PC-9 (cell line): ENCODE data around the gene DIDO1. TPM values are rescaled to one million over a fixed set of nuclear protein-coding genes. Genes with fewer than 3 reads are reported as not detected.
A peak's percentile ranks its signal among the peaks of the same experiment; 100 is the strongest.

Experiments used
- BruUV-seq: library from RNA; stranded (reverse); fragments of 400-500 nt; replicated peaks from 2 replicates; lab custom pipeline; 2021; lab: Mats Ljungman, UMichigan
- CTCF ChIA-PET: fragments of 300-600 bp; sonication (Branson Sonifier 250); formaldehyde crosslinking; loops from one replicate; lab custom pipeline; 2022; ENCODE audit warnings: antibody characterized with exemption; lab: Charles Lee
- POLR2A ChIA-PET: fragments of 300-600 bp; sonication (Branson Sonifier 250); formaldehyde crosslinking; loops from one replicate; lab custom pipeline; 2022; ENCODE audit warnings: antibody characterized with exemption; ENCODE audit not compliant: unreplicated experiment; lab: Charles Lee
- DNase-seq, 2 experiments: peaks; one replicate each; pipeline versions ENCODE4 v3.0.0 to v3.0.0-alpha.2; 2015 to 2022; ENCODE audit warnings: mixed read lengths in 1 of 2
- H2AFZ ChIP-seq: fragments of 200-600 bp; sonication (generic); 2 replicates; pipeline ENCODE4 v1.8.1; 2017; ENCODE audit warnings: antibody characterized with exemption
- H3F3A ChIP-seq: fragments of 200-600 bp; sonication (generic); 2 replicates; pipeline ENCODE4 v1.8.1; 2017; ENCODE audit warnings: antibody characterized with exemption, mild to moderate bottlenecking, low read depth; ENCODE audit not compliant: insufficient read depth
- H3K27ac ChIP-seq: fragments of 200-600 bp; sonication (generic); 2 replicates; pipeline ENCODE4 v1.6.1; 2016; ENCODE audit warnings: mixed run types
- H3K27me3 ChIP-seq: fragments of 200-600 bp; sonication (generic); 2 replicates; pipeline ENCODE4 v1.6.1; 2016; ENCODE audit warnings: low read depth, mixed run types; ENCODE audit not compliant: insufficient read depth
- H3K36me3 ChIP-seq: fragments of 200-600 bp; sonication (generic); 2 replicates; pipeline ENCODE4 v1.6.1; 2016; ENCODE audit warnings: low read depth, mixed run types
- H3K4me1 ChIP-seq: fragments of 200-600 bp; sonication (generic); replicated peaks from 2 replicates; pipeline ENCODE4 v1.6.1; 2016; ENCODE audit warnings: mixed run types; ENCODE audit not compliant: insufficient read depth
- H3K4me2 ChIP-seq: fragments of 200-600 bp; sonication (generic); 2 replicates; pipeline ENCODE4 v1.6.1; 2017; ENCODE audit warnings: mixed run types
- H3K4me3 ChIP-seq: fragments of 200-600 bp; sonication (generic); 2 replicates; pipeline ENCODE4 v1.6.1; 2016; ENCODE audit warnings: mixed run types
- H3K79me2 ChIP-seq: fragments of 200-600 bp; sonication (generic); 2 replicates; pipeline ENCODE4 v1.6.1; 2017; ENCODE audit warnings: low read depth, mixed run types
- H3K9me2 ChIP-seq: fragments of 200-600 bp; sonication (generic); 2 replicates; pipeline ENCODE4 v1.8.1; 2017; ENCODE audit warnings: mild to moderate bottlenecking; ENCODE audit not compliant: insufficient read depth
- H3K9me3 ChIP-seq: fragments of 200-600 bp; sonication (generic); 2 replicates; pipeline ENCODE4 v1.8.1; 2016; ENCODE audit warnings: low read depth; ENCODE audit not compliant: insufficient read depth
- H4K20me1 ChIP-seq: fragments of 200-600 bp; sonication (generic); 2 replicates; pipeline ENCODE4 v1.8.1; 2017; ENCODE audit not compliant: insufficient read depth
- CTCF ChIP-seq: fragments of 200-600 bp; sonication (generic); conservative IDR thresholded peaks from 2 replicates; pipeline ENCODE4 v1.6.1; 2017; ENCODE audit warnings: mixed run types, antibody characterized with exemption, mild to moderate bottlenecking, moderate library complexity
- EZH2 ChIP-seq: fragments of 200-600 bp; sonication (generic); IDR thresholded peaks from 2 replicates; pipeline ENCODE4 v1.8.0; 2017; ENCODE audit warnings: antibody characterized with exemption, low read depth
- intact Hi-C: fragments of 100-400 bp; cut with micrococcal nuclease; formaldehyde crosslinking; loops from one replicate; pipeline ENCODE4 v1.10.0; 2022; ENCODE audit not compliant: unreplicated experiment
- total RNA-seq: library from RNA; stranded (reverse); gene quantifications from 2 replicates; pipeline ENCODE4 v1.2.3, GENCODE V29; 2021

The DIDO1 gene
- total RNA-seq, 1 experiment from 2014 or later: 61.4 TPM

DNA sequence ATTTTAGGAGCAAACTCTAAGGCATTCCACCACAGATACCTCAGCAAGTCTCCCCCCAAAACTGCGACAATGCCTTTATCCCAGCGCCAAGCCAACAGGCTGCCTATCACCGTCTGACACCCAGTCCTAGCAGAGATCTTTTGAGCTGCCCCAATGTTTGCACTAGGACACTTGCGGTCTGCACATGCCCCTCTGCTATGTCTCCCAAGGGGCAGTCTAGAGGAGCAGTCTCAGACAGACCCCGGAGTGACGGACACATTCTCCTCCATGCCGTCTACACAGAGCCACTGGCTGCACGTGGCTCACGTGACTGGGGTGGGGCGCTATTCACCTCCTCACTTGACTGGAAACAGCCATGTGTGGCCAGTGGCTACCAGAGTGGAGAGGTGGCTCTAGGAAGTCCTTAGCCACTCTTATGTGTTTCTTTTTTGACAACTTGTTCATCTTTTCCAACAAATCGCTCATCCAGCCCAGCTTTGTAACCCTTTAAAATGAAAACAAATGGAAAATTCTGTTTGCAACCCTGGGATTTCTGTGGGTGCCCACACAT lies 16.0 kb downstream of the DIDO1 start:
- Histone ChIP-seq H3K4me1 (no peaks in the 10 kb centered on the region), H3K36me3 (peaks cover 44% of the 10 kb centered on the region), H3K9me2 (no peaks in the 10 kb centered on the region), H3K79me2 (peaks cover 49% of the 10 kb centered on the region), H2AFZ (no peak overlapping the region), H3K27ac (no peak overlapping the region), H3F3A (peaks cover 12% of the 10 kb centered on the region; the same call in 1 of the 2 replicates), H3K4me2 (no peak overlapping the region), H3K9me3 (no peaks in the 10 kb centered on the region), H4K20me1 (peaks cover 86% of the 10 kb centered on the region), H3K4me3 (no peak overlapping the region), H3K27me3 (no peaks in the 10 kb centered on the region)
- ChIA-PET CTCF (no interaction called here), POLR2A (no interaction called here)
- TF ChIP-seq EZH2: no peak
- no peak for TF ChIP-seq CTCF
- no TSS peak for BruUV-seq
- intact Hi-C loops: no loop called here
- no peak for DNase-seq

- CTCF ChIA-PET: no interaction called here
- intact Hi-C loops: no loop called here
- TF ChIP-seq EZH2 (no peak), CTCF (no peak)
- Histone ChIP-seq H3K27me3 (no peaks in the 10 kb centered on the region), H3K4me3 (no peak overlapping the region), H3K4me1 (no peaks in the 10 kb centered on the region), H4K20me1 (peaks cover 77% of the 10 kb centered on the region), H3K27ac (no peak overlapping the region), H3F3A (peaks cover 15% of the 10 kb centered on the region; the same call in 1 of the 2 replicates), H3K79me2 (peaks cover 38% of the 10 kb centered on the region), H3K9me2 (no peaks in the 10 kb centered on the region), H3K9me3 (no peaks in the 10 kb centered on the region), H3K4me2 (no peak overlapping the region), H3K36me3 (peaks cover 51% of the 10 kb centered on the region), H2AFZ (no peak overlapping the region)
- no peak for DNase-seq
- no TSS peak for BruUV-seq
- POLR2A ChIA-PET: no interaction called here
These were observed 17.1 kb downstream of the DIDO1 start for GRCh38 chr20:62908971-62909791.

DNA sequence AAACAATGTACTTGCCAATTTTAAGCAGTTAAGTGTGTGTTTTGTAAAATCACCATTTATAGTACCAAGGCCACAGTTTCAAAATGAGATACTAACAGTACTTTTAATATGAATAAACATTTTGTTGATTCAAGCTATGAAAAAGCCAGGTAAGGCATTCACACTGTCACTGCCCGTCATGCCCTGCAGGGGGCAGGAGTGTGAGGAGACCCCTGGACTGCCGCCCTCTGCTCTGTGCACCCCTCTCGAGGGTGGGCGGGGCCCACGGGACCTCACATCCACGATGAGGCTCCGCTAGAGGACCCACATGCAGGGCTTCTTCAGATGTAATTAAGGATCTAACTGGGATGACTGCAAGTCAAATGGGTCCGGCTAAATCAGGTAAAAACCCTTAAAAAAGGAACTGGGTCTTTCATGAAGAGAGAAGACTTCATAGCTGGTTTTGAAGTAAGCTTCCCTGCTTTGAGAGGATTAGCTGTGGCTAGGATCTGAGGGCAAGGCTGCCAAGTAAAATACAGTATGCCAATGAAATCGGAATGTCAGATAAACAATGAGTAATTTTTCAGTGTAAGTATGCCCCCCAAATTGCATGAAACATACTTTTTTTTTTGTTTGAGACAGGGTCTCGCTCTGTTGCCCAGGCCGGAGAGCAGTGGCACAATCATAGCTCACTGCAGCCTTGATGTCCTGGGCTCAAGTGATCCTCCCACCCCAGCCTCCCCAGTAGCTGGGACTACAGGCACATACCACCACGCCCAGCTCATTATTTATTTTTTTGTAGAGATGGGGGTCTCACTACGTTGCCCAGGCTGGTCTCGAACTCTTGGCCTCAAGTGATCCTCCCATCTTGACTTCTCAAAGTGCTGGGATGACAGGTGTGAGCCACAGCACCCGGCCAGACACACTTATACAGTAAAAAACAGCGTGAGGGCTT lies 18.7 kb downstream of the DIDO1 start:
- Histone ChIP-seq H3K27ac (no peak overlapping the region), H3K36me3 (peaks cover 63% of the 10 kb centered on the region), H3K79me2 (peaks cover 23% of the 10 kb centered on the region), H3K4me1 (no peaks in the 10 kb centered on the region), H3F3A (peaks cover 23% of the 10 kb centered on the region; the same call in 1 of the 2 replicates), H2AFZ (no peak overlapping the region), H3K9me2 (no peaks in the 10 kb centered on the region), H3K4me2 (no peak overlapping the region), H3K4me3 (no peak overlapping the region), H3K27me3 (no peaks in the 10 kb centered on the region), H4K20me1 (peaks cover 66% of the 10 kb centered on the region), H3K9me3 (no peaks in the 10 kb centered on the region)
- intact Hi-C loops: no loop called here
- BruUV-seq: no TSS peak
- POLR2A ChIA-PET: interaction anchor here (0.7 kb wide), 1 partner anchor 14 kb away, joined by 8 read pairs; no protein-coding TSS in a partner anchor
- CTCF ChIA-PET: interaction anchor here (1.1 kb wide), 1 partner anchor 9 kb away, joined by 5 read pairs; no protein-coding TSS in a partner anchor
- no peak for DNase-seq
- TF ChIP-seq CTCF: peak; percentile 70
- no peak for TF ChIP-seq EZH2
